GM23338 (cell line): ENCODE measurements around the gene MLPH. TPM values are rescaled to one million over a fixed set of nuclear protein-coding genes. Genes with fewer than 3 reads are reported as not detected.

Source experiments
- CREB1 ChIP-seq: fragments of 250-450 bp; sonication (Bioruptor Pico); IDR thresholded peaks from 2 replicates; pipeline ENCODE4 v1.5.0; 2020; ENCODE audit warnings: low read depth, mild to moderate bottlenecking, moderate library complexity
- EZH2 ChIP-seq: fragments of 200-600 bp; sonication (generic); IDR thresholded peaks from one replicate; pipeline ENCODE4 v1.8.0; 2017; ENCODE audit warnings: antibody characterized with exemption, mild to moderate bottlenecking, low read depth; ENCODE audit not compliant: unreplicated experiment
- EZH2phosphoT487 ChIP-seq: fragments of 200-600 bp; sonication (generic); IDR thresholded peaks from one replicate; pipeline ENCODE4 v1.8.1; 2018; ENCODE audit warnings: antibody characterized with exemption; ENCODE audit not compliant: unreplicated experiment
- JUNB ChIP-seq: IDR thresholded peaks from one replicate; pipeline ENCODE4 v1.6.1; 2016; ENCODE audit warnings: antibody characterized with exemption; ENCODE audit not compliant: unreplicated experiment
- ZNF114 ChIP-seq: fragments of 250-450 bp; sonication (Bioruptor Pico); IDR thresholded peaks from 2 replicates; pipeline ENCODE4 v1.5.0; 2020; ENCODE audit warnings: mild to moderate bottlenecking, moderate library complexity
- ZNF331 ChIP-seq: fragments of 250-450 bp; sonication (Bioruptor Pico); IDR thresholded peaks from 2 replicates; pipeline ENCODE4 v1.5.0; 2020; ENCODE audit warnings: low read depth, mild to moderate bottlenecking, moderate library complexity
- polyA plus RNA-seq: library from polyadenylated mRNA; unstranded; fragments of >200 nt; fragmentation: Nextera tagmentation; extraction: Ambion mirVana; gene quantifications from 2 replicates; pipeline ENCODE4 v1.2.1, GENCODE V29; 2016
- total RNA-seq: library from RNA; depleted of rRNA; stranded (reverse); fragments of >200 nt; shearing (Covaris generic); gene quantifications from 2 replicates; pipeline ENCODE4 v1.2.3, GENCODE V29; 2014
- TF ChIP-seq, protein P1 (sequence below): fragments of 250-450 bp; sonication (Bioruptor Pico); IDR thresholded peaks from 2 replicates; pipeline ENCODE4 v1.5.0; 2020; ENCODE audit warnings: mild to moderate bottlenecking, moderate library complexity
- TF ChIP-seq, protein P2 (sequence below), 2 experiments: fragments of 200-600 bp in 1 of 2; sonication (generic) in 1 of 2; conservative IDR thresholded peaks; 2 replicates each; pipeline versions ENCODE4 v1.5.1 to v1.6.1; 2016 to 2017; ENCODE audit warnings: antibody characterized with exemption in 2 of 2, low read depth in 2 of 2, mild to moderate bottlenecking in 2 of 2, moderate library complexity in 1 of 2
- TF ChIP-seq, protein P3 (sequence below): IDR thresholded peaks from 2 replicates; pipeline ENCODE4 v1.6.1; 2016; ENCODE audit warnings: antibody characterized with exemption

MLPH gene
- total and polyA plus RNA-seq, 2 experiments from 2014 or later, result 13.6 to 16.5 TPM

- TF ChIP-seq, protein P1, sequence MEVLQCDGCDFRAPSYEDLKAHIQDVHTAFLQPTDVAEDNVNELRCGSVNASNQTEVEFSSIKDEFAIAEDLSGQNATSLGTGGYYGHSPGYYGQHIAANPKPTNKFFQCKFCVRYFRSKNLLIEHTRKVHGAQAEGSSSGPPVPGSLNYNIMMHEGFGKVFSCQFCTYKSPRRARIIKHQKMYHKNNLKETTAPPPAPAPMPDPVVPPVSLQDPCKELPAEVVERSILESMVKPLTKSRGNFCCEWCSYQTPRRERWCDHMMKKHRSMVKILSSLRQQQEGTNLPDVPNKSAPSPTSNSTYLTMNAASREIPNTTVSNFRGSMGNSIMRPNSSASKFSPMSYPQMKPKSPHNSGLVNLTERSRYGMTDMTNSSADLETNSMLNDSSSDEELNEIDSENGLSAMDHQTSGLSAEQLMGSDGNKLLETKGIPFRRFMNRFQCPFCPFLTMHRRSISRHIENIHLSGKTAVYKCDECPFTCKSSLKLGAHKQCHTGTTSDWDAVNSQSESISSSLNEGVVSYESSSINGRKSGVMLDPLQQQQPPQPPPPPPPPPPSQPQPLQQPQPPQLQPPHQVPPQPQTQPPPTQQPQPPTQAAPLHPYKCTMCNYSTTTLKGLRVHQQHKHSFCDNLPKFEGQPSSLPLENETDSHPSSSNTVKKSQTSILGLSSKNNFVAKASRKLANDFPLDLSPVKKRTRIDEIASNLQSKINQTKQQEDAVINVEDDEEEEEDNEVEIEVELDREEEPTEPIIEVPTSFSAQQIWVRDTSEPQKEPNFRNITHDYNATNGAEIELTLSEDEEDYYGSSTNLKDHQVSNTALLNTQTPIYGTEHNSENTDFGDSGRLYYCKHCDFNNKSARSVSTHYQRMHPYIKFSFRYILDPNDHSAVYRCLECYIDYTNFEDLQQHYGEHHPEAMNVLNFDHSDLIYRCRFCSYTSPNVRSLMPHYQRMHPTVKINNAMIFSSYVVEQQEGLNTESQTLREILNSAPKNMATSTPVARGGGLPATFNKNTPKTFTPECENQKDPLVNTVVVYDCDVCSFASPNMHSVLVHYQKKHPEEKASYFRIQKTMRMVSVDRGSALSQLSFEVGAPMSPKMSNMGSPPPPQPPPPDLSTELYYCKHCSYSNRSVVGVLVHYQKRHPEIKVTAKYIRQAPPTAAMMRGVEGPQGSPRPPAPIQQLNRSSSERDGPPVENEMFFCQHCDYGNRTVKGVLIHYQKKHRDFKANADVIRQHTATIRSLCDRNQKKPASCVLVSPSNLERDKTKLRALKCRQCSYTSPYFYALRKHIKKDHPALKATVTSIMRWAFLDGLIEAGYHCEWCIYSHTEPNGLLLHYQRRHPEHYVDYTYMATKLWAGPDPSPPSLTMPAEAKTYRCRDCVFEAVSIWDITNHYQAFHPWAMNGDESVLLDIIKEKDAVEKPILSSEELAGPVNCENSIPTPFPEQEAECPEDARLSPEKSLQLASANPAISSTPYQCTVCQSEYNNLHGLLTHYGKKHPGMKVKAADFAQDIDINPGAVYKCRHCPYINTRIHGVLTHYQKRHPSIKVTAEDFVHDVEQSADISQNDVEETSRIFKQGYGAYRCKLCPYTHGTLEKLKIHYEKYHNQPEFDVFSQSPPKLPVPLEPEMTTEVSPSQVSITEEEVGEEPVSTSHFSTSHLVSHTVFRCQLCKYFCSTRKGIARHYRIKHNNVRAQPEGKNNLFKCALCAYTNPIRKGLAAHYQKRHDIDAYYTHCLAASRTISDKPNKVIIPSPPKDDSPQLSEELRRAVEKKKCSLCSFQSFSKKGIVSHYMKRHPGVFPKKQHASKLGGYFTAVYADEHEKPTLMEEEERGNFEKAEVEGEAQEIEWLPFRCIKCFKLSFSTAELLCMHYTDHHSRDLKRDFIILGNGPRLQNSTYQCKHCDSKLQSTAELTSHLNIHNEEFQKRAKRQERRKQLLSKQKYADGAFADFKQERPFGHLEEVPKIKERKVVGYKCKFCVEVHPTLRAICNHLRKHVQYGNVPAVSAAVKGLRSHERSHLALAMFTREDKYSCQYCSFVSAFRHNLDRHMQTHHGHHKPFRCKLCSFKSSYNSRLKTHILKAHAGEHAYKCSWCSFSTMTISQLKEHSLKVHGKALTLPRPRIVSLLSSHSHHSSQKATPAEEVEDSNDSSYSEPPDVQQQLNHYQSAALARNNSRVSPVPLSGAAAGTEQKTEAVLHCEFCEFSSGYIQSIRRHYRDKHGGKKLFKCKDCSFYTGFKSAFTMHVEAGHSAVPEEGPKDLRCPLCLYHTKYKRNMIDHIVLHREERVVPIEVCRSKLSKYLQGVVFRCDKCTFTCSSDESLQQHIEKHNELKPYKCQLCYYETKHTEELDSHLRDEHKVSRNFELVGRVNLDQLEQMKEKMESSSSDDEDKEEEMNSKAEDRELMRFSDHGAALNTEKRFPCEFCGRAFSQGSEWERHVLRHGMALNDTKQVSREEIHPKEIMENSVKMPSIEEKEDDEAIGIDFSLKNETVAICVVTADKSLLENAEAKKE (CRISPR knock-in tag), result no peak
- no peak for TF ChIP-seq CREB1 (CRISPR knock-in tag)
- TF ChIP-seq EZH2phosphoT487, result no peak
- no peak for TF ChIP-seq ZNF331 (CRISPR knock-in tag)
- TF ChIP-seq, protein P2, sequence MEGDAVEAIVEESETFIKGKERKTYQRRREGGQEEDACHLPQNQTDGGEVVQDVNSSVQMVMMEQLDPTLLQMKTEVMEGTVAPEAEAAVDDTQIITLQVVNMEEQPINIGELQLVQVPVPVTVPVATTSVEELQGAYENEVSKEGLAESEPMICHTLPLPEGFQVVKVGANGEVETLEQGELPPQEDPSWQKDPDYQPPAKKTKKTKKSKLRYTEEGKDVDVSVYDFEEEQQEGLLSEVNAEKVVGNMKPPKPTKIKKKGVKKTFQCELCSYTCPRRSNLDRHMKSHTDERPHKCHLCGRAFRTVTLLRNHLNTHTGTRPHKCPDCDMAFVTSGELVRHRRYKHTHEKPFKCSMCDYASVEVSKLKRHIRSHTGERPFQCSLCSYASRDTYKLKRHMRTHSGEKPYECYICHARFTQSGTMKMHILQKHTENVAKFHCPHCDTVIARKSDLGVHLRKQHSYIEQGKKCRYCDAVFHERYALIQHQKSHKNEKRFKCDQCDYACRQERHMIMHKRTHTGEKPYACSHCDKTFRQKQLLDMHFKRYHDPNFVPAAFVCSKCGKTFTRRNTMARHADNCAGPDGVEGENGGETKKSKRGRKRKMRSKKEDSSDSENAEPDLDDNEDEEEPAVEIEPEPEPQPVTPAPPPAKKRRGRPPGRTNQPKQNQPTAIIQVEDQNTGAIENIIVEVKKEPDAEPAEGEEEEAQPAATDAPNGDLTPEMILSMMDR (conservative IDR thresholded peaks at IDR 0.05; ENCODE audit: low read depth in 2 of 2), result no peak
- TF ChIP-seq JUNB, result no peak
- TF ChIP-seq ZNF114 (CRISPR knock-in tag), result no peak
- TF ChIP-seq, protein P3, sequence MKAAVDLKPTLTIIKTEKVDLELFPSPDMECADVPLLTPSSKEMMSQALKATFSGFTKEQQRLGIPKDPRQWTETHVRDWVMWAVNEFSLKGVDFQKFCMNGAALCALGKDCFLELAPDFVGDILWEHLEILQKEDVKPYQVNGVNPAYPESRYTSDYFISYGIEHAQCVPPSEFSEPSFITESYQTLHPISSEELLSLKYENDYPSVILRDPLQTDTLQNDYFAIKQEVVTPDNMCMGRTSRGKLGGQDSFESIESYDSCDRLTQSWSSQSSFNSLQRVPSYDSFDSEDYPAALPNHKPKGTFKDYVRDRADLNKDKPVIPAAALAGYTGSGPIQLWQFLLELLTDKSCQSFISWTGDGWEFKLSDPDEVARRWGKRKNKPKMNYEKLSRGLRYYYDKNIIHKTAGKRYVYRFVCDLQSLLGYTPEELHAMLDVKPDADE, result no peak
- no peak for TF ChIP-seq EZH2
Measured at GRCh38 chr2:237520290-237520689, 33.2 kb downstream of the MLPH start (continued).
